Measurements from ENCODE around the gene TTC7B.

Gene TTC7B

DNA sequence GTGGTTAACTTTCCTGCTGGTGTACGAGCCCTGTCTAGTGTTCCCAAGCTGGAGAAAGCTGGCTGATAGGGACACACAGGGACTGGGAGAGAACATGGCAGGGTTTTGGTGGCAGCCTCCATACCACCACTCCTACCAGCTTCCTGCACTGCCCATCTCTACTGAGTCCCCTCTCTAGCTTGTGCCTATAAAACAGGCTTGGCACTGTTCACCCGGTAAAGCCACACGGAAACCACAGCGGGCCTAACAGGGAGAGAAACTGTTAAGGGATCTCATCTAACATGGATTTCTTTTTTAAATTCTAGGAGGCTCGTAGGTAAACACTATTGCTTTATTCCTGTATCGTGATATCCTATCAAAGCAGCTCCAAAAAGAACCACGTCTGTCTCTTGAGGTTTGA lies 204.7 kb downstream of the TTC7B start:
- no peak for DNase-seq

DNA sequence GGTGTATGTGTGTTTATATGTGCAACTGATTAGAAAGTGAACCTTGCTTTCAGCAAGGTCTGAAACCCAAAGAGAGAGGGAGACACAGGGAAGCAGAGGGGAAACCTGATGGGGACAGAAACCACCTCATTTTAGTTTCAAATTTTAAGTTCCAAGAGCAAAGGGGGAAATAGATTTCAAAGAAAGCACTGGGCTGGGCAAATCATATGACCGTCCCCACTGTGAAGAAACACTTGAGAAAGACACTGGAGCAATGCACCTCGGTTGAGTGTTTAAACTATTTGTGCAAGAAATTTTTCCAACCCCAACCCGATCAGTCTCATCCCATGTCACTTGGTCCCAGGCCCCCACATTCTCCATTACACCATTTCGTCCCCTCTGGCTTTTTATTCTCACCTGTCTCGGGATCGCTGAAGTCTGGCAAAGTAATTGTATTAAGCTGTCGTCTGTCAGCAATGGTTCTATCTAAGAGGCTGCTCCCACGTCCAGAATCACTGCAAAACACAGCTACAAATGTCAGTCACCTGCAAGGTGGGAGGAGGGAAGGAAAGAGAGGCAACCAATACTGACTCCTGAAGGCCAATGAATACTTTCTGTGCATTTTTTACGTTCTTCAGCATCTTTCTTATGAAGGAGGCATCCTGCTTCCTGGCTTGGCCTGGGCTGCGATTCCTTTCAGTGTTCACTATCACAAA lies 205.7 kb downstream of the TTC7B start:
- DNase-seq = no peak

DNA sequence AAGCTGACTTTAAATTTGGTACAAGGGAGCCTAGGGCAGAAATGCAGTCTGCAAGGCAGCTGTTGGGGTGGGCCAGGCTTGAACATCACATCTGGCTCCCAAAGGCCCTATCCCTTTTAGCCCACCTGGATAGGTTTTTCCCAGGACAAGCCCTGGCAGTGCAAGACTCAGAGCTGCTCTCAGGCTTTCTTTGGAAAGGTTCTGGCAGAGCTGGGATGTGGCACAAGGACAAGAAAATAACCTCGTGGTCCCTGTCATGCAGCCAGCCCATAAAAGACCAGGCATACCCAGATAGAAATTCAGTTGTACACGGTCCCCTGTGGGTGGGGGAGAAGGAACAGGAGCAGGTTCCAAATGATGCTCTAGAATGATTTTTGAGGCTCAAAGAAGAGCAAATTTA lies 206.9 kb downstream of the TTC7B start:
- no peak for DNase-seq

GRCh38 chr14:90608929-90609341 lies 207.3 kb downstream of the TTC7B start:
- DNase-seq = no peak

- DNase-seq = no peak
Measured at GRCh38 chr14:90608281-90608680, 207.9 kb downstream of the TTC7B start.

DNA sequence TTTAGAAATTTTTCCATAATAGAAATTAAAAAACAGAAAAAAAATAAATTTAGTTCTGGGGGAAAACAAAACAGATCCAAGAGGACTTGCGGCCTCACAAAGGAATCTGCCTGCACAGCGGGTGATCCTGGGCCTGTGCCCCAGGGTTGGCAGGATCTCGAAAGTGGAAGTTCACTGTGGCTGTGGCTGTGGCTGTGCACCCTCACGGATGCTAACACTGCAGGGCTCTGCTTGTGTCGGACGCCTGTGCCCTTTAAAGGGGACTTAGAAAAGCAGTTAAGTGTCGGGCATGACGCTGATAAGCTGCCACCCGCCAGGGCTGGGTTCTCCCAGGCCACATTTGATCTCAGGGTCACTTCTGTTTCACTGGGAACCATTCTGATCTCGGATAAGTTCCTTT lies 209.1 kb downstream of the TTC7B start:
- DNase-seq = no peak

DNA sequence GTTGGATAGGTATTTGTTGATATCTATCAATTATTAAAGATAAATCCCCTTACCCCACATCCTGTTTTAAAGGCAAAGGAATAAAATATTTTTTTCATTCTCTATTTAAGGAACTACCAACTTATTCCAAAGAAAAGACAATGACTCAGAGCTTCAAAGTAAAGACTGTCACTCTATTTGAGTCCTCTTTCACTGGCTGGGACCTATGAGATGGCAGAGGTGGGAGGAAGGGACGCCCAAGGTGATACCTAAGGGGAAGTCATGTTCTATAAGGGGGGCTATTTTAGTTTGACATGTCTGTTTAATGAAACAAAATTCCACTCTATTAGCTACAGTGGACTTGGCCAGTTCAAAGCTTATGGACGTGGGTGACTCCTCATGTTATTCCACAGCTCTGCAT lies 209.8 kb downstream of the TTC7B start:
- no peak for DNase-seq

GRCh38 chr14:90605430-90605829 lies 210.8 kb downstream of the TTC7B start:
- no peak for DNase-seq

- DNase-seq = no peak
Measured at GRCh38 chr14:90604356-90604755, 211.9 kb downstream of the TTC7B start.

DNA sequence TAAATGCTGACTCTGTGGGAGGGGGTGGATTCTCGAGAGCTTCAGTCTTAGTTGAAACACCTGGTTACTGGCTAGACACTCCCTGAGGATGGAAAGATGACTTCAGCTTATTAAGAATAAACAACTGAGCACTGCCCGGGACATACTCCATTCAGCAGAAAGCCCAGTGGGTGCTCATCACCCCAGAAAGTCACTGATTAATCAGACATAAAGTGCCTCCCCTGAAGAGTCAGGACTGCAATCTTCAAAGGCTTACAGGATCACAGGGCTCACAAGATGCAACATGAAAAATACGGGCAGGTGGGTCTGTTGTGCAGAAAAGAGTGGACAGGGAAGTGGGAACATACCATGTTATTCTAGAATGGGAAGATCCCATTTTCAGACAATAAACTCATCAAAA lies 212.4 kb downstream of the TTC7B start:
- DNase-seq = no peak

DNA sequence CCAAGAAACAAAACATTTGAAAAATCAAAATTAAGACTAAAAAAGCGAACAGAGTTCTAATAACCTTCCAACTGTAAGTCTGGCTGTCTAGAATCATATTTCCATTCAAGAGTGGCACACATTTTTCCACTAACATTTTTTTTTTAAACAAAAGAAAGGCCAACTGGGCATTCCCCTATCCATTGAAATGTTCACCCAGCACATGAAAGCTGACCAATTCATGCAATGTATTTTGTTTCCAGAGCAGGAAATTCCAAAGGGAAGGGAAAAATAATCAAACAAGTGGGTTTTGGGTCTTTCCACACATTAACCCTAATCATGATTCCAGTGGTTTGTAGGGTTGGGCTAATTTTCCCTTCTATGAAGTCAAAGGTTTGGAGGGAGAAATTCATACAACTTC lies 212.9 kb downstream of the TTC7B start:
- DNase-seq = no peak

DNA sequence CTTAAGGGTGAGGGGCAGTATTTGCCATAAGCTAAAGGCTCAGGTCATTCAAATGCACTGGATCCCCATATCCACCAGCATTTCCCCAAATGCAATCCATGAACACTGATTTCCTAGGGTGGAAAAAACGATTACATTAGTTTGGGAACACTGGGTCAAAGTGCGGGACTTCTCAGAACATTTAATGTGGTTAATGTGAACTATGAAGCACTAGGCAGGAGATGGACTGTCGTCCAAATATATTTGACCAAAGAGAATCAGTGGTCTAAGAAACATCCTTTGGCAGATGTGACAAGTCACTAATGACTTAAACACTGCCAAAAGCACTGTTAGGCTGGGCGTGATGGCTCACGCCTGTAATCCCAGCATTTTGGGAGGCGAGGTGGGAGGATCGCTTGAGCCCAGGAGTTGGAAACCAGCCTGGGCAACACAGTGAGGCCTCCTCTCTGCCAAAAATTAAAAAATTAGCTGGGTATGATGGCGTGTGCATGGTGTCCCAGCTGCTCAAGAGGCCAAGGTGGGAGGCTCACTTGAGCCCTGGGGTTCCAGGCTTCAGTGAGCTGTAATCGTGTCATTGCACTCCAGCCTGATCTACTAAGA lies 214.0 kb downstream of the TTC7B start:
- DNase-seq = no peak

DNA sequence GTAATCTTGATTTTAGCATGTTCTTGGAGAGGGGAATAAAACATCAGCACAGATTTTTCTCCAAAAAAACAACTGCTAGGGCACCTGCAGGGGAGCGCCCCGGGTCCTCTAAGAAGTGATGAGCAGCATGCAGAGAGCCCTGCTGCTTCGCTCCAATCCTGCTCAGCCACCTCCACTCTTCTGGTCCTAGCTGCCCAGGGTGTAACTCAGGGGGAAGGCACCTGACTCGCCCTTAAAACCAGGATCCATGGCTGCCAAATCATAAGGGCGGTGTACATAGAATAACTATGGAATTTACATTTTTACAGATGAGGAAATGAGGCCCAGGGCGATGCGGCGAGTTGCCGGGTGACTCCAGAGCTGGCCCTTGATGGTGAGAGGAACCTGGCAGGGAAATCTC lies 214.7 kb downstream of the TTC7B start:
- DNase-seq = no peak

DNA sequence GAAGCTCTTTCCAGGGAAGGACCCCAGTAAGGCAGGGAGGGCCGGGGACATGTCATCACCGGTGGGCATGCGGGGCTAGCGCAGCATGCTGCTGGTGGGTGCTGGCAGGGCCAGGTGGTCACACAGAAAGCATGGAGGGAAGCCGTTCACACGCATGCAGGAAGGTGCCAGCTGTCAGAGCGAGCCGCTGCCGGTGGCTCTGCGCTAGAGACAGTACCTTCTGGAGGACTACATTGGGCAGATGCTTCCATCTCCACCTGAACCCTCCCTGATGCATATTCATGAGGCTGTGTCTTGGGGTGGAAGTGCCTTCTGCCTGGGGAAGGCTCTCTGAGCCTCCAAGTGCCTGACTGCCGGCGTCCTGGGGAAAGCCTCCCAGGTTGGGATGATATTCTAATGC lies 215.6 kb downstream of the TTC7B start:
- DNase-seq = no peak

- no peak for DNase-seq
Measured at GRCh38 chr14:90599748-90600507, 216.3 kb downstream of the TTC7B start.

DNA sequence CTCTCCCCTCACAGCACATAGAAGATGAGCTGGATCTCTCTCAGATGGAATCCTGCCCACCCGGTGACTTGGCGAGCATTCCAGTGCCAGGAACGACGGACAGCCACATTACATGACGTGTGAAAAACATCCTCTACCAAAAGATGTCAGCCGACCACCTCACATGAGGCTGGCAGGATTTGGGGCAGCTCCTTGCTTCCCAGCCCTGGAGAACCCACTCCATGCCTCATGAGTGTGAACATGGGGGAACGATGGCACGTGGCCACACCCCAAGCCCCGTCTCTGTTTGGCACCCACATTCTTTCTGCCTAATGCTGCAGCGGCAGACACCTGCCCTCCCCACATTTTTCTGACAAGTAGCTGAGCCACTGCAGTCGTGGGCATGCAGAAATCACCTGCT lies 216.9 kb downstream of the TTC7B start:
- DNase-seq = no peak

DNA sequence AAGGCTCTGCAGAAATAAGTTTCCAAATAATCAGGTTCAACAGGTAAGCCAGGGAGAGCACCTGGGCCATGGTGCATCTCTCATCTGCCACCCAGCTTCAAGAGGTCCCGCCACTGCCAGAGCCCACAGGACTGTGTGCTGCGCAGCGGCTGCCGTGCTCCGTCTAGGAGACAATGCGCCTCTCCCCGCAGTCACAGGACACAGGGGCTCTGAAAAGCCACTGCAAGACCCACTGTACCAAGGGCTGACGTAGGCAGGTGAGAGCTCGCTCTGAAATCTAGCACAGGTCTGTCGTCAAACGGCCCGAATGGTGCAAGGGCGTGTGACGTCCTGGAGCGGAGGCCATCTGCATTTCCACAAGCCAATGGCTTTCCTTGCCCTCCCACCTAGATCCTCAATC lies 218.3 kb downstream of the TTC7B start:
- no peak for DNase-seq

DNA sequence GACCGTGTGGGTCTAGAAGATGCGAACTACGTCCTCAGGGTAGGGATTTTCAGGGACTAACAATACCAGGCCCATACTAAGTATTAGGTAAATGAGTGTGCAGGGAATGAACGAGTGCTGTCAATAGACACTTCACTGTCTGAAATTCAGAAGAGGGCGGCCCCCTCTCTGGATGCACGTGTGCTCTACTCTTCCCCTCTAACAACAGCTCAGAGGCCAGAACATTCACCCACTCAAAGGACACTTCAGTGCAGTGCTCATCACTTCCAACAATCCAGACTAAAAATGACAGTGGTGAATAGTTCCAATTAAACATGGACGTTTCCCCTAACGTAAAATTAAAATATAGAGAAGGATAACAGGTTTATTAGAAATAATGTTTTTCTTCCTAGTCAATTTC lies 219.5 kb downstream of the TTC7B start:
- DNase-seq = no peak

GRCh38 chr14:90593254-90594040 lies 222.8 kb downstream of the TTC7B start:
- no peak for DNase-seq

GRCh38 chr14:90592655-90593054 lies 223.6 kb downstream of the TTC7B start:
- no peak for DNase-seq

DNA sequence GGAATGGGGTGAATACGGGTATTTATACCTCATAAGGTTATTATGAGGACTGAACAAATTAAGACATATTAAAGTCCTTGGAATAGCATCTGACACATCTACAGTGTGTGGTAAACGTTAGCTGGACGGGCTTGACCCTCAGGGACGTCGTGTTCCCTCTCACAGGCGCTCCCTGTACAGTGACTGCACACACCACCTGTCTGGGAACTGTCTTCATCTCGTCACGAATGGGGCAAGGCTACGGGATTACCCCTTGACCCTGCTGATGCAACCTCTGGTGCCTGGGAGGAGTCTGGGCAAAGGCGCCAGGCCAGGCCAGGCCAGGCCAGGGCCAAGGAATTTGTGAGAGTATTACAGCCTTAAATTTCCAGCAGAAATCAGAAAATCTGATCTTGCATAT lies 228.3 kb downstream of the TTC7B start:
- DNase-seq = no peak

- DNase-seq = no peak
Measured at GRCh38 chr14:90587252-90587910, 228.8 kb downstream of the TTC7B start.

- no peak for DNase-seq
Measured at GRCh38 chr14:90585106-90585505, 231.1 kb downstream of the TTC7B start.
